GM21447 (cell line): ENCODE results near the gene MTF2.
A peak's percentile ranks its signal among the peaks of the same experiment; 100 is the strongest.

Experiments
- ATAC-seq: cut with Tn5 transposase; IDR thresholded peaks from one replicate; pipeline ENCODE4 v1.9.1; 2021; ENCODE audit not compliant: unreplicated experiment

MTF2 gene

DNA sequence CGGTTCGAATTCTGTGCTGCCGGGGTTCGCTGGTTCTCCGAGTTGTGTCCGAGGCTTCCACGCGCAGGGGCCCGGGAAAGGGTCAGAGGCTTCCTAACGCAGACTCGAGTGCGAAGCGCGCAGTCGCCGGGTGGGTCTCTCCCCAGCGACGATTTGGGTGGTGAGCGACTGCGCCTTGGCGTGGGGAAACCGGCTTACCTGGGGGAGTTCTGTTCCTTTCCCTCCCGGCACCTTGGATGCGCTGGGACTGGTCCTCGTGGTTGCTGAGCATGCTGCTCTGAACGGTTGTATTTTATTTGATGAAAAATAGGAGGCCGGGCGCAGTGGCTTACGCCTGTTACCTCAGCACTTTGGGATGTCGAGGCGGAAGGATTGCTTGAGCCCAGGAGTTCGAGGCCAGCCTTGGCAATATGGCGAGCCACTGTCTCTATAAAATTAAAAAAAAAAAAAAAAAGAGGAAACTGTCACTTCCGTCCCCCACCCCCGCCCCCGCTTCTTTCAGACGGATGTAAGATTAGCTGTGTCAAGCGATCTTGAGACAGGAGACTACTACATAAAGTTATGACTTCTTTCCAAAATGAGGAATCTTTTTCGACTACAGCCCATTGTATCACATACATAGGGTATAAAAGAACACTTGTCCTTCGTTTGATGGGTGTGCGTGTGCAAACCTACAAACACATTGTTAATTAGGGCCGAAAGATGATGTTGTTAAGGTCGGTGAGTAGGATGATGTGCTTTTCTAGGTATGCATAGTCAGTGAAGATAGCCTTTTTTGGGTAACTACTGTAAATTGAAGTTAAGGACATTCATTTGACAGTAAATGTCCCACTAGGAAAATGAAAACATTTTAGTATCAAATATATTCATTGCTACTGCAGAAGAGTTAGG is 101.9 kb downstream of the MTF2 start, which contains the start of gene CCDC18:
Gene CCDC18 (plus strand): TSS at position 2 of the 891 bp plus-strand sequence. CDS start 2,638 bp downstream, outside the sequence.
- ATAC-seq = peak; percentile 17

GRCh38 chr1:93186667-93187066 is 107.6 kb downstream of the MTF2 start:
- peak; percentile 68 for ATAC-seq
